ENCODE results near the gene ABCA5.

Gene ABCA5

DNA sequence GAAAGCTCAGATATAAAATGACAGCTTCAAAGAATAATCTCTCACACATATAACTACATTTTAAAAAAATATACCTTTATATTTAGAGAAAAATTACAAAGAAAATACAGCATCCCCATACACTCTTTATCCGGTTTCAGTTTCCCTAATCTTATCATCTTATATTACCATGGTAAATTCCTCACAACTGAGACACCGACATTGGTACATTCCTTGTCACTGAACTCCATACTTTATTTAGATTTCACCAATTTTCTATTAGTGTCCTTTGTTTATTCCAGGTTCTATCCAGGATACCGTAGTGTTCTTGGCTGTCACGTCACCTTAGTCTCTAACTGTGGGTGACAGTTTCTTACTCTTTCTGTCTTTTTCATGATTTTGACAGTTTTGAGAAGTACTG lies 76.3 kb downstream of the ABCA5 start:
- no peak for ATAC-seq

DNA sequence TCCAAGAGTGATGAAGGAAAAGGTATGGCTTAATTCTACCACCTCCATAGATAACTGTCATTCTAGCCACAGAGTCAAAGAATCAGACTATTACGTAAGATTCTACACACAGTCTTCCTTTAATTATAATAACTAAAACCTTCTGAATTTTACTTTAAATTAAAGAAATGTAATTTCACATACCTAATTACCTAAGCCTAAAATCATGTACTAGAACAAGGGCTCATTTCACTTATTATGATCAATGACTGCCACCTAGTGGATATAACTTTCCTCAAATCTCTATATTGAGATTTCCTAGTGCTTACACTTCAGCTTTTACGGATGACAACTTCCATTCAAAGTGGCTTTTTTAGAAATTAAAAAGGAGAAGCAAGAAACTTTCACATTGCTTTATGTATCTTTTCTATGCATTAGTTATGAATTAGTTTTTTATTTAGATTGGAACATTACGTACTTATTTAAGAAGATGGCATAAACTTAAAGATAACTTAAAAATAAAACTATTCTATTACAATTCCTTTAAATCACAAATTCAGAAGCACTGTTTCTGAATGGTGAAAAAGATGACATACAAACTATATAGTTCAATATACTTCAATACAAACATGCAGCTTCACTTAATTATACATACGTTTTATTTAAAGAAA lies 80.1 kb downstream of the ABCA5 start:
- no peak for ATAC-seq

DNA sequence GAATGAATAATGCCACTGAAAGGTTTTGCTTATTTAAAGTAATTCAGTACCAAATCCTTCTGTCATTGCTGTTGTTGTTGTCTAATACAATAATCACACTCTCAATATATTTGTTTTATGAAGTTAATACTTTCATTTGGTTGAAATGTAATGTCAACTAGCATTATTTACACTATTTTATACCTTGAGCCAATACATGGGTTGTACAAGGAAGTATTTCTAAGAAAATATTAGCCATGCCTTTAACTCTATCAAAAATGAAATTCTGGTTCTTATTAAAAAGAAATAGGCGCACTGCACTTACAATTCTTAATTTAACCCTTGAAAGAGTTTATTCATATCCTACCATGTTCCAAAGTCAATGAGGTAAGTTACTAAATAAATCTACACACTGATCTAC lies 80.7 kb downstream of the ABCA5 start:
- no peak for ATAC-seq

DNA sequence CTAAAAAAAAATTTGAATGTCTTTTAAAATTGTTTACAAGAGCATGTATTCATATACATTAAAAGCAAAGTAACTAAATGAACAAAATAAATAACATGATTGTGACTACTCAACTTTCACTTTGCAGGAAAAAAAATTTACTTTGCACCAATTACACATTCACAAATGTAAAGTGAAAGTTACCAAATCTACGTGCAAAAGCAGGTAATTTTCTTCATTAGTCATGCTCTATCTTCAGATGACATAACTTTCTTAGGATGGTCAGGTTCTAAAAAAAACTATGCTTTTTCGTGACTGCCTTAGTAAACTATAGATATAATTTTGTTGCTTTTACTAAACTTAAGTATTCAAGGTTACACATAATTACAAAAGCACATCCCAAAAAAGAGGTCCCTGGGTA lies 81.3 kb downstream of the ABCA5 start:
- no peak for ATAC-seq

DNA sequence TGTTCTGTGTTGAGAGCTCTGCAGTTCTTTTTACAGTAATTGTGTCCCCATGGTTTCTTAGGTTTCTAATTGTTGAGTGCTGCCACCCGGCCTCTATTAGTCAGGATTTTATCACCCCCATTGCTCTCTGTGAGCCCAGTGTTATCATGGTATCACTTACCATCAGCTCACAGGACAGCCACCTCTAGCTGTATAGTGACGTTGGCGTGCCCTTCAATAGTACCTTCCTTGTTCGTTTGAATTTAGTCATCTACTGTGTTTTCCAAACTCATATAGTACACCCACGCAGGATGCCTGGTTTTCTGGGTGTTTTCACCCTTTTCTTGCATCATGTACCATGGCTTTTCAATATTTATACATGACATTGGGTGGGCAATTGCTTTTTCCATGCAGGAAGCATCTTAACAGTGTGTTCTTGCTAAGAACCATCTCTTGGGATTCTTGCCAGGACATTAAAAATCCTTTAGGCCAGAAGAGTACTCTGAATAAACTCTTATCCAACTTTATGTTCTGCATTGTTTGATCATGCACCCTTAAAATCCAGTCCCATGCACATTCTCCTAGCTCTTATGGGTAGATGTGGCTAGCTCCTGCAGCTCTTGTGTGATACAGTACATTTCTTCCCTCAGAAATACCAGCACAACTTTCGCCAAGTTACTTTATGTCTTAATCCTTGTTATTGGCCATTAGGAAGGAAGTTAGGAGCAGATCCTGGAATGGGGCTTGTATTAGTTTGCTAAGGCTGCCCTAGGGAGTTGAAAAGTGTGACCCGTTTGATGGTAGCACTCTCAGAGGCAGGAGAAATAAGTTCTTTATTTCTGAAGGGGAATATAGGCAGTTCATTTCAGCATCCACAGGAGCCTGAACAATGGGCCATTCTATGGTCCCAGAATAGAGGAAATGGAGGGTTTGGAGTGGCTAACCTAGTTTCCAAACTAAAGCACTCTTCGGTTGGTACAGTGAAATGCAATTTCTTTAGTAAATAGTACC lies 87.0 kb downstream of the ABCA5 start:
- ATAC-seq, result no peak

DNA sequence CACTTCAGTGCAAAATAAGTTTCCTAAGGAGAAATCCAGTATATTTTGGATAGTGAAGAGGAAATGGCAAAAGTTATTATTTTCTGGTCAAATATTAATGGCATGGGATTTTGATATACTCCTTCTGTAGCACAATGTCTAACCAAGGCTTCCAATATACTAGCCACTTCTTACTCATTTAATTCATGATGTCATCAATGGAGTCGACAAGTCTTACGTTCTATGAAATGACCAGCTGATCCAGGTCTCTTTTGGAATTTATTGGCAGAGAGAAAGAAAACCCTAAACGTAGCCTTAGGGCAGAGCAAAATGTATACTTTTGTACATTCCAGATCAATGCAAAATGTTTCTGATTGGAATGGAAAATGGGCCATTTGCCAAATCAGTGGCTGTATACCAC lies 90.0 kb downstream of the ABCA5 start:
- ATAC-seq, result no peak

DNA sequence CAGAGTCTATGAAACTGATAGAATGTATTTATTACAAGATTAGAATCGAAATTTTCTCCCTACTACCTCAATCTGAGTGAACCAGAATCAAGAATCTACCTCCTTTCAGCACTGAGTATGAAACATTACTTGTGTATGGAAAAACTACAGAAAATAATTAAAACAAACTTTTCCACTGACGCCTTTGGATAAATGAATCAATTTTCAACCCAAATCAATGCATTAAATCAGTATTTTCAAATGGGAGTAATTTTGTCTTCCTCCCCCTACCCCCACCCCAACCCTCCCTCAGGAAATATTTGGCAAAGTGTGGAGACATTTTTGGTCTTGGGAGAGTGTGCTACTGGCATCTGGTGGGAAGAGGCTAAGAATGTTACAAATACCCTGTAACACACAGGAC lies 90.5 kb downstream of the ABCA5 start:
- ATAC-seq, result no peak

DNA sequence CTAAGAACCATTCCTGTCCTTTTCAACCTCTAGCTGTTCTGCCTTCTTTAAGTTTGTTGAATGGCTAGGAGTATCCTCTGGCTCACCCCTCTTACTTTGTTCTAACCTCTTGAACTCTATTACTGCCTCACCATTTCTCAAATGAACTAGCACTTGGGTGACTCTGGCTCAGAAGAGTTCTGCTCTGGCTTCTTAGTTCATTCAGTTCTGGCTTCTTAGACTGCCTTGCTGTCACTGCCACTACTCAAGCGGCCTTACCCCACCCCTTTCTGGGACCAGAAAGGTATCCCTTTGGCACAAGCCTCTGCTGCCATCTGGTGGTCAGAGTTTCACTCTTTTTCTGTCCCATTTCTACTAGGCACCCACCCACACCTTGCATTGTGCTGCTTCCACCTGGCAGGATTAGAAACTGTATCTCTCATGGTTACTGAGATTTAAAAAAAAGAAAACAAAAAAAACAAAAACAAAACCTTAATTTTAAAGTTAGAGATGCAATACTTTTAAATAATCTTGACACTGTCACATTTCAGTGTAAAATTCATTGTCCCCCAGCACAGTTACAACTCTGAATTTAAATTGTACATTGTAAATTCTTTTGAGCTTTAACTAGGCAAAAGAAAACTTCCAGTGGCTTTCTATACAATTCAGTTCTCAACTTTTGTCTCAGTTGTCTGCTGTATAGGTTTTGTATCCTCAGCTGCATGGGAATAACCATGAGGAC lies 91.4 kb downstream of the ABCA5 start:
- ATAC-seq, result peak; percentile 51 to 72

DNA sequence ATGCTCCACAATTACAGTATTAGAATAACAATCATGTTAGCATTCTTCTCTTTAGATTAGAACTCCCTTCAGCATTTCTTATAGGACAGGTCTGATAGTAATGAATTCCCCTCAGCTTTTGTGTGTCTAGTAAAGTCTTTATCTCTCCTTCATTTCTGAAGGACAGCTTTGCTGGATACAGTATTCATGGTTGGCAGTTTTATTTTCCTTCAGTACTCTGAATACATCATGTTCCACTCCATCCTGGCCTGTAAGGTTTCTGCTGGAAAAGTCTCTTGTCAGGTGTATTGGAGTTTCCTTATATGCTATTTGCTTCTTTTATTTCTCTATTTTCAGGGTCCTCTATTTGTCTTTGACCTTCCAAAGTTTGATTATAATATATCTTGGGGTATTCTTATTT lies 94.3 kb downstream of the ABCA5 start:
- no peak for ATAC-seq

DNA sequence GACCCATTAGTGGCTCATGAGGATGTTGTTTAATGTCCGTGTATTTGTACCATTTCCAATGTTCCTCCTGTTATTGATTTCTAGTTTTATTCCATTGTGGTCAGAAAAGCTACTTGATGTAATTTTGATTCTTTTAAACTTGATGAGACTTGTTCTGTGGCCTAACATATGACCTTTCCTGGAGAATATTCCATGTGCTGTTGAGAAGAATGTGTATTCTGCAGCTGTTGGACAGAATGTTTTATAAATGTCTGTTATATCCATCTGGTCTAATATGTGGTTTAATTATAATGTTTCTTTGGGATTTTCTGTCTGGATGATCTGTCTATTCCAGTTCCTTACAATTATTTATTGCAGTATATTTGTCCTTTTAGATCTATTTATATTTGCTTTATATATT lies 95.4 kb downstream of the ABCA5 start:
- no peak for ATAC-seq

DNA sequence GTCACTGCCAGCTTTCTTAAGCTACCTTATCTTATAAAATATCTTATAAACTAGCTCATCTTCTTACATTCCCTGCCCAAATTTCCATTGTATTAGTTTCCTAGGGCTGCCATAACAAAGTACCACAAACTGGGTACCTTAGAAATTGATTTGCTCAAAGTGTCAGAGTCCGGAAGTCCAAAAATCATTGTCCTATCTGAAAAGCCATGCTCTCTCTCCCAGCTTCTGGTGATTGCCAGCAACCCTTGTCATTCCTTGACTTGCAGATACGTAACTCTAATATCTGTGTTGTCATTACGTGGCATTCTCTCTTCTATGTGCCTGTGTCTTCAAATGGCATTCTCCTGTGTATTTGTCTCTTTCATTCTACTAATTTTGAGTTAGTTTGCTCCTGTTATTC lies 96.0 kb downstream of the ABCA5 start:
- no peak for ATAC-seq

DNA sequence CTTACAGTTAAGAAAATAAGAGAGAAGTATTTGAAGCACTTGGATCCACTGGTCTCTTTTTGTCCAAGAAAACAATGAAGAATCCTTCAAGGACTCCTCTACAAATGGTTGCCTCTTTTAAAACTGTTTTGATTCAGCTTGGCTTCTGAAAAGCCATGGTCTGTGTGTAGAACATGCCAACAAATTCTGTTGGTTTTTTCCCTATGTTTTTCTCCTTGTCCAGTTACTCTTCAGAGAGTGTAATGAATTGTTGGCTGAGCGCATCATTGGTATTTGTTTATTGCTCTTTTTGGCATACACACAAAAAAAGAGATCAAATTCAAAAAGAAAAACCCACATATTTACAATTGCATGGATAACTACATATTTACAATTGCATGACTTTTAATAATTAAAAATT lies 98.4 kb downstream of the ABCA5 start, which contains the start of gene ABCA10:
Gene ABCA10, minus strand, starts transcription at position 249 of the 400 bp plus-strand sequence. CDS start 3,466 bp downstream, outside the sequence.
- no peak for ATAC-seq

DNA sequence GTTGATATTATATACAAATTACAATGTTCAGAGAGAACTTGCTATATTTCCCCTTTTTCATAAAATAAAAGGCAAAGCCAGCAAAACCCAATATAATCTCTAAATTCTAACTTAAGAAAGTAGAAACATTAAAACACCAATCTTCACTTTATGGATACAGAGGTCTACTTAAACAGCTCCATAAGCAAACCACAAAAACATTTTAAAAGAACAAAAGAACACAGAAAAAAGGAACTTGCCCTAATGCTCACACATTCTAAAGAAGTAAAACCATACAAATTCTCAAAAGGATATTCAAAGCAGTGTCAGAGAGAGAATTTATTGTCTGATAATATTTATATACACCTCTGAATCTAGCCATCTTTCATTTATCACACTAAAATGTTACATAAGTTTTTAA lies 98.9 kb downstream of the ABCA5 start:
- no peak for ATAC-seq

DNA sequence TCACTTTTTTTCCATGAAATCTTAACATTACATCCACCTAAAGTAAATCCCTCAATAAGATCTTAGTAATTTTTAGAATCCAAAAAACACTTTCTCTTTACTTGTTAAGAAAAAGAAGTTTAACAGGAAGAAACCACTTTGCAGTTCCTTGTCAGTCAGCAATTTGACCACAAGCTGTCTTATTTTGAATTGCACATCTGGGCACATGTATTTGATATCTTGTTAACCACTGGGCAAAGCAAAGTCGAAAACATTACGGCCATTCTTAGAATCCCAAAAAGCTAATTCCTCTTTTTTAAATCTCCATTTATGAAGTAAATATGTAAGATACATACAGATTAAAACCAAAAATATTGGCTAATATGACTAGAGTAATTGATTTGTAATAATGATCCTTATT lies 99.4 kb downstream of the ABCA5 start:
- ATAC-seq, result no peak

DNA sequence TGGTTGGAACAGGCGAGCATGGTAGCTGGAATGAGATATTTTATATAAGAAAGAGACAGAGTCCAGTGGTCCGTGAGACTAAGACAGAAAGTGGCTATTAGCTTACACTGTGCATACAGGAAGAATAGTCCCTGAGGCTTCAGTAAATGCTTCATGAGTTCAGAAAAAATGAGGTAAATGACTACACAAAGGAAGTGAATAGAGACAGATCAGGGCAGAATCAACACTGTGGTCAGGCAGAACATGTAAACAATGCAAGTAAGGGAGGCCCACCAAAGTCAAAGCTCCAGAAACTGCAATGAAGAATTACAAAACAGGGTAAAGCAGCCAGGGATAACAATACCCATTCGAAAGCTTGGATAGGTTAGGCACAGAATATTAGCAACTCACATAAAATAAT lies 103.1 kb downstream of the ABCA5 start:
- ATAC-seq, result no peak

DNA sequence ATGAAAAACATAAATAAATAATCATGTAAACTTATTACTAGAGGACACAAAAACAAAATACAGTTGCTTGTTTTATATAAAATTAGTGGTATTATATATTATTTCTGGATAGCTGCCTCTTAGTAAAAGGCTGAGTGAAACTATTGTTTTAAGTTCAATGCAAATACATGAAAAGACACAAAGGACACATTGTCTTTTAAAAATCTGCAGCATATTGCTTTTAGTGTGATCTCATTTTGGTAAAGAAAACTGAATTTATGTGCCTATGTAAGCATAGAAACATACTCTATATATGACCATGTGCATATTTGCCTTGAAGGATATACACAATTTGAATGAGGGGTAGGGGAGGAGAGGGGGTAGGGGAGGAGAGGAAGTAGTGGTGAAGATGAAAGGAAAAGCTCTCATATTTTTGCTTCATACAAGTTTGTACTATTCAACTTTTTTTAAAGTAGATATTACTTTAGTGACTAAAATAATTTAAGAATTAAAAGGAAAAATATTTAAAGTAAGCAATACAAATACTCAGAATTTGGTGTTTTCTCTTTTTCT lies 104.2 kb downstream of the ABCA5 start:
- ATAC-seq, result no peak

DNA sequence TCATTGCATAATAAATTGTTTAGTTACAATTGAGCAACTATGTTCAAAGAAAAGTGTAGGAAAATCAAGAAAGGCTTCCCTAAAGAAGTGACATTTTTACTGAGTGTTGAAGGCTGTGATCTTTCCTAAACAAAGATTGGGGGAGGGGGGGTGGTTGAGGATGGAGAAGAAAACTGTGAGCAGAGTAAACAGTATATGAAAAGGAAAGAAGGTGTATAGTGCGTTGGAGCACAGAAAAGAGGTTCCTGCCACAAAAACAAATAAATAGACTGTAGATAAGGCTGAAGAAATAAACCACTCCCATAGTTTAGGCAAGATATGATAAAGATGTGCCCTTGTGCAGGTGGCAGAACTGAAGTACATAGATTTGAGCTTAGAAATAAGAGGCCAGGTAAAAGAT lies 106.8 kb downstream of the ABCA5 start:
- no peak for ATAC-seq

DNA sequence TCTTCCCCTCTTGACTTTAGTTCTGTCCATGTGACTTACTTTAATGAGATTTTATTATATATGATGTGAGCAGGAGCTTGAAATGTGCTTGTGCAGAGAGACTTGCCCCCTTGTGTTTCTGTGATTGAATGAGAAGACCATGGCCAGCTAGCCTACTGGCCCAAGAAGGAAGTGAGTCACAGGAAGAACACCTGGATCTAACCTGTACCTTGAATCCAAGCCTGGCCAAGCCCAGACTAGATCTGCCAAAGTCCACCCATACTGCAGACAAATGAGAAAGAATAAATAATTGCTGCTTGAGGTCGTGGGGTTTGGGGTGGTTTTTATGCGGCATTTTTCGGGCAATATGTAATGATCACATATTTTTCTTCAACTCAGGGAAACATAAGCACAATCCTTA lies 107.9 kb downstream of the ABCA5 start:
- ATAC-seq, result no peak

DNA sequence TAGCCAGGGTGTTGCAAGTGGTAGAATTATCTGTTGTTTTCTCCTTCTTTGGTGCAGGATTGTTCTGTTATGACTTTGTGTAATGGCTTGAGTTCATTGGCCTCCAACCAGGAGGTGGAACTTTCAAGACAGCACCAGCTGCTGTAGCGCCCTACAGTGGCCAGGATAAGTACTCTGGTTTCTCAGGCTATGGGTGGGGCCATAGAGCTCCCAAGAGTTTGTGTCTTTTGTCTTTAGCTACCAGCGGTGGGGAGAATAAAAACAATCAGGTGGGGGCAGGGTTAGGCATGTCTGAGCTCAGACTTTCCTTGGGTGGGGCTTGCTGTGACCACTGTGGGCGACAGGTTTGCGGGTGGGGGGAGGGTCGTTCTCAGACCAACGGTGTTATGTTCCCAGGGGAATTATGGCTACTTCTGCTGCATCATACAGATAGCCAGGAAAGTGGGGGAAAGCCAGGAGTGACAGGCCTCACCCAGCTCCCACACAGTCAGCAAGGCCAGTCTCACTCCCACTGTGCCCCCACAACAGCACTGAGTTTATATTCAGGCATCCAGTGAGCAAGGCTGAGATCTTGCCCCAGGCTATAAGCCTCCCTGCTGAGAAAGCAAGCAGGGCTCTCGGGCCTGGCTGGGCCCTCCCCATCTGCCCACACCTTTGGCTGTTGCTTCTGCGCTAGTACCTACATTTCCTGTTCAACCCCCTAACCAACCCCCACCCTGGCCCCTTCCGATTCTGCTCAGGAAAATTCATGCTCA lies 113.7 kb downstream of the ABCA5 start:
- no peak for ATAC-seq

DNA sequence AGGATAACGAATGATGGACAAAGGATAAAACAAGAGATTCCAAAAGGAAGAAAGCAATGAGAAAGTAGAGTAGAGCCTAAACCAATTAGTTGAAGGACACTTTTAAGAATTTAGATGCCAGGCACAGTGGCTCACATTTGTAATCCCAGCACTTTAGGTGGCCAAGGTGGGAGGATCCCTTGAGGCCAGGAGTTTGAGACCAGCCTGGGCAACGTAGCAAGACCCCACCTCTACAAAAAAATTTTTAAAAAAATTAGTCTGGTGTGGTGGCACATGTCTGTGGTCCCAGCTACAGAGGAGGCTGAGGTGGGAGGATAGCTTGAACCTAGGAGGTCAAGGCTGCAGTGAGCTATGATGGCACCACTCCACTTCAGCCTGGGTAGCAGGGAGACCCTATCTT lies 118.3 kb downstream of the ABCA5 start:
- no peak for ATAC-seq

DNA sequence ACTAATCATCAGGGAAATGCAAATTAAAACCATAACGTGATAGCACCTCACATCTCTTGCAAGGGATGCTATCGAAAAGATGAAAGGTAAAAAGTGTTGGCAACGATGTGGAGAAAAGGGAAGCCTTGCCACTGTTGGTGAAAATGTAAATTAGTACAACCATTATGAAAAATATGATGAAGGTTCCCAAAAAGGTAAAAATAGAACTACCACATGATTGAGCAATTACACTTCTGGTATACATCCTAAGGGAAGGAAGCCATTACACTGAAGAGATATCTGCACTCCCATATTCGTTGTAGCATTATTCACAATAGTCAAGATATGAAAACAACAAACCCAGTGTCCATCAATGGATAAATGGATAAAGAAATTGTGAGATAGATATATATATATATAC lies 119.8 kb downstream of the ABCA5 start:
- no peak for ATAC-seq

DNA sequence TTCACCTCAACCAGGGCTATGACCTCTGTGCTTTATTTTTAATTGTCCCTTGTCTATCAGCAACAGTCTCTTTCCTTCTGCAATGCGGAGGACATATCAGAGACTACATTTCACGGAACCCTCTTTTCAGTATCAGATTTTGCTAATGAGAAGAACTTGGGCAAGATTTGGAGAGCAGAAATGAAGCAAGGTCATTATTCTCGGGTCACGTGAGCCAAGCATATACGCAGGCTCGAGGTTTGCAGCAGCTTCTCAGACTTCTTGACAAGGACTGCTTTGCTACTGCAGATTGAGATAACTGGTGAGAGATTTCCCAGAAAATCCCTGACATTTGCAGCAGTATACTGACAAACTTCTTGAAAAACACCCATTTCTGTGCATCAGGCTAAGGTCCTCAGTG lies 128.7 kb downstream of the ABCA5 start:
- no peak for ATAC-seq
